GM21576 (cell line): ENCODE measurements around the gene RPA1.

ENCODE experiments used
- ATAC-seq: cut with Tn5 transposase; IDR thresholded peaks from one replicate; pipeline ENCODE4 v1.9.1; 2021; ENCODE audit warnings: mild to moderate bottlenecking, moderate library complexity; ENCODE audit not compliant: unreplicated experiment

Gene RPA1

GRCh38 chr17:1907216-1907631, 77.4 kb downstream of the RPA1 start:
- no peak for ATAC-seq

- no peak for ATAC-seq
These were observed 78.3 kb downstream of the RPA1 start for GRCh38 chr17:1907909-1908698.

- no peak for ATAC-seq
These were observed 79.0 kb downstream of the RPA1 start for GRCh38 chr17:1908699-1909309.

GRCh38 chr17:1909985-1910384, 80.2 kb downstream of the RPA1 start:
- no peak for ATAC-seq

- ATAC-seq, result no peak
These were observed 82.3 kb downstream of the RPA1 start for GRCh38 chr17:1912146-1912545.

- no peak for ATAC-seq
These were observed 83.9 kb downstream of the RPA1 start for GRCh38 chr17:1913702-1914101.

GRCh38 chr17:1914661-1915083, 84.9 kb downstream of the RPA1 start:
- ATAC-seq, result no peak

- ATAC-seq, result no peak
These were observed 86.1 kb downstream of the RPA1 start for GRCh38 chr17:1915889-1916288.

GRCh38 chr17:1916316-1916715, 86.5 kb downstream of the RPA1 start:
- ATAC-seq, result no peak

GRCh38 chr17:1916963-1917715, 87.3 kb downstream of the RPA1 start:
- ATAC-seq, result no peak

GRCh38 chr17:1918346-1919162, 88.7 kb downstream of the RPA1 start:
- ATAC-seq, result no peak

- ATAC-seq, result no peak
These were observed 89.4 kb downstream of the RPA1 start for GRCh38 chr17:1919201-1919600.

GRCh38 chr17:1920948-1921351, 91.1 kb downstream of the RPA1 start:
- ATAC-seq, result no peak

- ATAC-seq, result no peak
These were observed 99.2 kb downstream of the RPA1 start for GRCh38 chr17:1928976-1929375.

- no peak for ATAC-seq
These were observed 100.5 kb downstream of the RPA1 start for GRCh38 chr17:1930337-1930645.

GRCh38 chr17:1931844-1932579, 102.2 kb downstream of the RPA1 start:
- no peak for ATAC-seq

- no peak for ATAC-seq
These were observed 104.3 kb downstream of the RPA1 start for GRCh38 chr17:1933875-1934715.

- ATAC-seq, result no peak
These were observed 105.1 kb downstream of the RPA1 start for GRCh38 chr17:1934901-1935300.

- ATAC-seq, result no peak
These were observed 107.0 kb downstream of the RPA1 start for GRCh38 chr17:1936766-1937165.

- ATAC-seq, result no peak
These were observed 107.7 kb downstream of the RPA1 start for GRCh38 chr17:1937461-1937860.
